ENCODE results near the gene EGFR. TPM values are rescaled to one million over a fixed set of nuclear protein-coding genes. Genes with fewer than 3 reads are reported as not detected.

The EGFR gene
- total RNA-seq, 2 donors from 2014 or later: 54.8 to 56.7 TPM

GRCh38 chr7:55214707-55215106 lies 195.9 kb downstream of the EGFR start:
- Histone ChIP-seq H3K36me3 (no peaks in the 10 kb centered on the region), H3K4me1 (ENCODE audit: control insufficient read depth in 1 of 2, low read depth in 2 of 2) (no peaks in the 10 kb centered on the region), H3K27me3 (replicated peaks; ENCODE audit: insufficient read depth) (no peaks in the 10 kb centered on the region), H3K4me3 (no peak overlapping the region), H3K27ac (no peak overlapping the region), H3K9me3 (no peaks in the 10 kb centered on the region)
- ATAC-seq (ENCODE audit: insufficient number of reproducible peaks, low FRiP score, low read depth) (no peak), DNase-seq (ENCODE audit: low spot score) (no peak)
- TF ChIP-seq, protein P1, sequence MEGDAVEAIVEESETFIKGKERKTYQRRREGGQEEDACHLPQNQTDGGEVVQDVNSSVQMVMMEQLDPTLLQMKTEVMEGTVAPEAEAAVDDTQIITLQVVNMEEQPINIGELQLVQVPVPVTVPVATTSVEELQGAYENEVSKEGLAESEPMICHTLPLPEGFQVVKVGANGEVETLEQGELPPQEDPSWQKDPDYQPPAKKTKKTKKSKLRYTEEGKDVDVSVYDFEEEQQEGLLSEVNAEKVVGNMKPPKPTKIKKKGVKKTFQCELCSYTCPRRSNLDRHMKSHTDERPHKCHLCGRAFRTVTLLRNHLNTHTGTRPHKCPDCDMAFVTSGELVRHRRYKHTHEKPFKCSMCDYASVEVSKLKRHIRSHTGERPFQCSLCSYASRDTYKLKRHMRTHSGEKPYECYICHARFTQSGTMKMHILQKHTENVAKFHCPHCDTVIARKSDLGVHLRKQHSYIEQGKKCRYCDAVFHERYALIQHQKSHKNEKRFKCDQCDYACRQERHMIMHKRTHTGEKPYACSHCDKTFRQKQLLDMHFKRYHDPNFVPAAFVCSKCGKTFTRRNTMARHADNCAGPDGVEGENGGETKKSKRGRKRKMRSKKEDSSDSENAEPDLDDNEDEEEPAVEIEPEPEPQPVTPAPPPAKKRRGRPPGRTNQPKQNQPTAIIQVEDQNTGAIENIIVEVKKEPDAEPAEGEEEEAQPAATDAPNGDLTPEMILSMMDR (IDR thresholded peaks at IDR 0.05): no peak

DNA sequence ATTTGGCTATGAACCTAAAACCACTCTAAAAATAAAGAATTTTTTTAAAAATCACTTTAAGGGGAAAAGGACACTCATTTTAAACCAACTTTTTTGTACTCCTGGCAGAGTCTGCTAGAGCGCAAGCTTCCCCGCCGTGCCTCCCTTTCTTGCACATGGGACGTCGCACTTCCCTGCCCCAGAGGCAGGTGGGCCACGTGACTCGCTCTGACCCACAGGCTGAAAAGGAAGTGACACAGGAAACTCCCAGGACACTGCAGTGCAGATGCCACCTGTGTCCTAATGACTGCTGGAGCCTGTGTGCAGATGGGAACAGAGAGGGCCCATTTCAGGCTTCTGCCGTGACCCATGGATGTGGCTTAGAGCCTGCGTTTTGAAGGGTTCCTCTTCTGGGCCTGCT lies 204.2 kb downstream of the EGFR start:
- ATAC-seq (ENCODE audit: insufficient number of reproducible peaks, low FRiP score, low read depth) (no peak), DNase-seq (ENCODE audit: low spot score) (no peak)
- TF ChIP-seq, protein P1 (IDR thresholded peaks at IDR 0.05): no peak
- Histone ChIP-seq H3K4me3 (no peak overlapping the region), H3K36me3 (no peaks in the 10 kb centered on the region), H3K9me3 (no peaks in the 10 kb centered on the region), H3K27ac (no peak overlapping the region), H3K4me1 (ENCODE audit: control insufficient read depth in 1 of 2, low read depth in 2 of 2) (no peaks in the 10 kb centered on the region), H3K27me3 (replicated peaks; ENCODE audit: insufficient read depth) (no peaks in the 10 kb centered on the region)

DNA sequence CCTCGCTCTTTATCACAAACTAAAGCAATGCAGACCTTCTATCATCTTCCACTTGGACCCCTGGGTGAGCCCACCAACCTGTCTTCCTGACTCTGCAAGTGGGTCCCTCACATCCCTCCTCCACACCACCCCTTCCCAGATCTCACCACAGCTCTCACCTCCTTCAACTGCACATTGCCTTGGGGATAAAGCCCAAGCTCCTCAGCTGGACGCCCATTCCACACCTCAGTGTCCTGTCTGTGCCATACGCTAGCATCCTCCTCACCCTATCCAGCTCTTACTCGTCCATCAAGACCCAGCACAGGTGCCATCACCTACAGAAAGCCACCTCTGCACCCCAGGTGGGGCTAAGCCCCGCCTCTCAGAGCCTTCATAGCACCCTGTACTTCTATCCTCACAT lies 205.3 kb downstream of the EGFR start:
- no peak for ATAC-seq (ENCODE audit: insufficient number of reproducible peaks, low FRiP score, low read depth)
- TF ChIP-seq, protein P1 (IDR thresholded peaks at IDR 0.05): no peak
- H3K4me3 ChIP-seq: no peak overlapping the region
- H3K9me3 ChIP-seq: no peaks in the 10 kb centered on the region
- H3K27ac ChIP-seq: no peak overlapping the region
- H3K36me3 ChIP-seq: no peaks in the 10 kb centered on the region
- no peak for DNase-seq (ENCODE audit: low spot score)
- no peaks in the 10 kb centered on the region for H3K27me3 ChIP-seq (replicated peaks; ENCODE audit: insufficient read depth)
- H3K4me1 ChIP-seq (ENCODE audit: control insufficient read depth in 1 of 2, low read depth in 2 of 2): no peaks in the 10 kb centered on the region

DNA sequence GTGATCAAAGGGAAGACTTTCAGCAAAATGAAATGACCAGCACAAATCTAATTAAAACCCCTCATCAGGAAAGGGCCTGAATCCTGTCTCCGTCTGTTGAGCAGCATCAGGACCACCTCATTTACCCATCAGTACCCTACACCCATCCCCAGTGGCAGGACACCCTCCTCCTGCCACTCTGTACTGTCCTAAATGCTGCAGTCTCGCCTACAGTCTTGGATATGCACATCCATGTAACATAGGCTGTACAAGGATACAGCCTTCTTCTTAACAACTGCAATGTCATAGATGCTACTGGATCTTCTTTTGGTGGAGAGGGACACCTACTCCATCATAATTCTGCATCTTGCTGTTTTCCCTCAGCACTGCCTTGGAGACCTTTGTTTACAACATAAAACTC lies 206.0 kb downstream of the EGFR start:
- Histone ChIP-seq H3K36me3 (no peaks in the 10 kb centered on the region), H3K9me3 (no peaks in the 10 kb centered on the region), H3K4me3 (no peak overlapping the region), H3K27ac (no peak overlapping the region), H3K27me3 (replicated peaks; ENCODE audit: insufficient read depth) (no peaks in the 10 kb centered on the region), H3K4me1 (ENCODE audit: control insufficient read depth in 1 of 2, low read depth in 2 of 2) (no peaks in the 10 kb centered on the region)
- ATAC-seq (ENCODE audit: insufficient number of reproducible peaks, low FRiP score, low read depth): no peak
- TF ChIP-seq, protein P1 (IDR thresholded peaks at IDR 0.05): no peak
- no peak for DNase-seq (ENCODE audit: low spot score)

GRCh38 chr7:55230014-55230413 lies 211.2 kb downstream of the EGFR start:
- no peaks in the 10 kb centered on the region for H3K36me3 ChIP-seq
- TF ChIP-seq, protein P1 (IDR thresholded peaks at IDR 0.05): no peak
- no peak for DNase-seq (ENCODE audit: low spot score)
- ATAC-seq (ENCODE audit: insufficient number of reproducible peaks, low FRiP score, low read depth): no peak
- no peak overlapping the region for H3K27ac ChIP-seq
- H3K9me3 ChIP-seq: no peaks in the 10 kb centered on the region
- no peaks in the 10 kb centered on the region for H3K27me3 ChIP-seq (replicated peaks; ENCODE audit: insufficient read depth)
- no peaks in the 10 kb centered on the region for H3K4me1 ChIP-seq (ENCODE audit: control insufficient read depth in 1 of 2, low read depth in 2 of 2)
- H3K4me3 ChIP-seq: no peak overlapping the region

Data from thoracic aorta (tissue), 2 donors.